DND-41 (cell line): Measurements from ENCODE around the gene SIGLEC9.

Experiments used
- ATAC-seq: fragments of 200-7000 bp; cut with Tn5 transposase; 3 replicates; pipeline ENCODE4 v1.9.1; 2021; ENCODE audit warnings: low read depth; ENCODE audit not compliant: insufficient read depth
- DNase-seq: peaks from one replicate; pipeline ENCODE4 v3.0.0-alpha.2; 2020
- H2AFZ ChIP-seq: 2 replicates; pipeline ENCODE4 v1.6.0; 2012; ENCODE audit warnings: low read depth, low read length
- H3K27ac ChIP-seq: 2 replicates; pipeline ENCODE4 v1.5.1; 2012; ENCODE audit warnings: low read length, inconsistent platforms
- H3K27me3 ChIP-seq: fragments of 200-600 bp; sonication (generic); 2 replicates; pipeline ENCODE4 v1.6.0; 2012; ENCODE audit warnings: low read length, mild to moderate bottlenecking, inconsistent platforms; ENCODE audit not compliant: insufficient read depth, poor library complexity
- H3K36me3 ChIP-seq: 2 replicates; pipeline ENCODE4 v1.5.1; 2012; ENCODE audit warnings: low read length, inconsistent platforms; ENCODE audit not compliant: insufficient read depth
- H3K4me1 ChIP-seq: 2 replicates; pipeline ENCODE4 v1.5.1; 2012; ENCODE audit warnings: mild to moderate bottlenecking, low read length; ENCODE audit not compliant: insufficient read depth
- H3K4me2 ChIP-seq: 2 replicates; pipeline ENCODE4 v1.6.0; 2012; ENCODE audit warnings: mild to moderate bottlenecking, moderate library complexity, low read length, inconsistent platforms; ENCODE audit not compliant: insufficient read depth
- H3K4me3 ChIP-seq, 2 experiments: fragments of 200-600 bp in 1 of 2; shearing (Covaris generic) in 1 of 2; 2 replicates each; pipeline ENCODE4 v1.5.1; 2012 to 2016; ENCODE audit warnings: inconsistent platforms in 2 of 2, low read length in 2 of 2, mild to moderate bottlenecking in 2 of 2, low read depth in 1 of 2, moderate library complexity in 1 of 2
- H3K79me2 ChIP-seq: 2 replicates; pipeline ENCODE4 v1.6.0; 2012; ENCODE audit warnings: low read length, inconsistent platforms; ENCODE audit not compliant: insufficient read depth
- H3K9ac ChIP-seq: 2 replicates; pipeline ENCODE4 v1.6.0; 2012; ENCODE audit warnings: low read depth, mild to moderate bottlenecking, inconsistent platforms, low read length, moderate library complexity
- H3K9me3 ChIP-seq: 2 replicates; pipeline ENCODE4 v1.5.1; 2012; ENCODE audit warnings: low read length, moderate library complexity, mild to moderate bottlenecking, inconsistent platforms; ENCODE audit not compliant: insufficient read depth, severe bottlenecking
- H4K20me1 ChIP-seq: 2 replicates; pipeline ENCODE4 v1.6.0; 2012; ENCODE audit warnings: low read length; ENCODE audit not compliant: insufficient read depth
- EZH2 ChIP-seq: IDR thresholded peaks from 3 replicates; pipeline ENCODE4 v1.6.1; 2012; ENCODE audit warnings: borderline replicate concordance, low read depth, mild to moderate bottlenecking, moderate library complexity, low read length, inconsistent platforms; ENCODE audit not compliant: severe bottlenecking
- TF ChIP-seq, protein P1 (sequence below): IDR thresholded peaks from 2 replicates; pipeline ENCODE4 v1.5.1; 2012; ENCODE audit warnings: borderline replicate concordance, low read length, moderate library complexity, mild to moderate bottlenecking; ENCODE audit not compliant: poor library complexity, severe bottlenecking; ENCODE audit errors: extremely low read depth

SIGLEC9 gene

DNA sequence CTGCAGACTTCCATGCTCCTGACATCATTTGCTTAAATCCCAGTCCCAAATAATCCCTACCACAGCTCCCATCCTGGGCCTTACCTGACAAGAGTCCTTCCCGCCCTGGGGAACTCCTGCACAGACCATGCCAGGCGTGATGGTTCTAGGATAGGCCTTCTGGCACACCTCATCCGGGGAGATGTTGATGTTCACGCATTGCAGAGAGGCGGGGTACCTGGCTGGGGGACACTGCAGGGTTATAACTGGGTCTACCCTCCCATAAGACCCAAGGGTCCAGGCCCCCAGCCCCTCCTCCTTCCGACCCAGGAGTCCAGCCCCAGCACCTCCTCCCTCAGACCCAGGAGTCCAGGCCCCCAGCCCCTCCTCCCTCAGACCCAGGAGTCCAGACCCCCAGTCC, 46.0 kb upstream of the SIGLEC9 start:
- Histone ChIP-seq H3K27ac (no peak overlapping the region), H2AFZ (no peak overlapping the region), H3K9me3 (no peaks in the 10 kb centered on the region), H3K9ac (no peak overlapping the region), H3K27me3 (no peaks in the 10 kb centered on the region), H3K79me2 (no peaks in the 10 kb centered on the region), H3K4me2 (no peak overlapping the region), H3K4me3 (no peak overlapping the region), H3K4me1 (no peaks in the 10 kb centered on the region), H4K20me1 (no peaks in the 10 kb centered on the region), H3K36me3 (no peaks in the 10 kb centered on the region)
- ATAC-seq (no peak), DNase-seq (no peak)
- TF ChIP-seq EZH2, result no peak
- TF ChIP-seq, protein P1, sequence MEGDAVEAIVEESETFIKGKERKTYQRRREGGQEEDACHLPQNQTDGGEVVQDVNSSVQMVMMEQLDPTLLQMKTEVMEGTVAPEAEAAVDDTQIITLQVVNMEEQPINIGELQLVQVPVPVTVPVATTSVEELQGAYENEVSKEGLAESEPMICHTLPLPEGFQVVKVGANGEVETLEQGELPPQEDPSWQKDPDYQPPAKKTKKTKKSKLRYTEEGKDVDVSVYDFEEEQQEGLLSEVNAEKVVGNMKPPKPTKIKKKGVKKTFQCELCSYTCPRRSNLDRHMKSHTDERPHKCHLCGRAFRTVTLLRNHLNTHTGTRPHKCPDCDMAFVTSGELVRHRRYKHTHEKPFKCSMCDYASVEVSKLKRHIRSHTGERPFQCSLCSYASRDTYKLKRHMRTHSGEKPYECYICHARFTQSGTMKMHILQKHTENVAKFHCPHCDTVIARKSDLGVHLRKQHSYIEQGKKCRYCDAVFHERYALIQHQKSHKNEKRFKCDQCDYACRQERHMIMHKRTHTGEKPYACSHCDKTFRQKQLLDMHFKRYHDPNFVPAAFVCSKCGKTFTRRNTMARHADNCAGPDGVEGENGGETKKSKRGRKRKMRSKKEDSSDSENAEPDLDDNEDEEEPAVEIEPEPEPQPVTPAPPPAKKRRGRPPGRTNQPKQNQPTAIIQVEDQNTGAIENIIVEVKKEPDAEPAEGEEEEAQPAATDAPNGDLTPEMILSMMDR, result no peak

DNA sequence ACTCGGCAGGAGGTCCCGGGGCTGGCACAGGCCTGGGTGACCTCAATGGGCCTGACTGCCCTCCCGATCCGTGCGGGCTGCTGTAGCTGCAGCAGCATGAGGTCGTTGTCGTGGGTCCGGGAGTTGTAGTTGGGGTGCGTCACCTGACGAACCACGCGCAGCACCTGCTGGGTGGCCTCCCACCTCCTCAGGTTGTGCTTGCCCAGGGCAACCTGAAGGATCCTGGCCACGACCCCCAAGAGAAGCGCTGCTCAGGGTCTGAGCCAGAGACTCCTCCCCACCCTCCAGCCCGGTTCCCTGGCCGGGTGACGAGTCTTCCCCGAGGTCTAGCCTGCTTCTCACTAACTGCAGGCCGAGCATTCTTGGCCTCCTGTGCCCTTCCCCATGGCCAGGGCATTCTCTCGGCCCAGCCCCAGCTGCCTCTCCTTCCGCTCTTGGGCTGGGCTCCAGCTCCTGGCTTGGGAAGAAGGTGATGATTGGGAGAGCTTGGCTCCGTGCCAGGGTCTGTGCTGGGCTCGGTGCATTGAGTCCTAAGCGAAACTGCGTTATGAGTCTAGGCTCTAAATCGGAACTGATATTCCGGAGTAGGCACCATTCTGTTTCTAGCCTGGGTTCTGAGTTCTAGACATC, 45.1 kb upstream of the SIGLEC9 start:
- DNase-seq (no peak), ATAC-seq (no peak)
- no peaks in the 10 kb centered on the region for H4K20me1 ChIP-seq
- H3K27ac ChIP-seq, result no peak overlapping the region
- no peak overlapping the region for H3K4me2 ChIP-seq
- TF ChIP-seq EZH2, result no peak
- TF ChIP-seq, protein P1, result no peak
- no peaks in the 10 kb centered on the region for H3K27me3 ChIP-seq
- no peak overlapping the region for H3K9ac ChIP-seq
- no peaks in the 10 kb centered on the region for H3K79me2 ChIP-seq
- H3K9me3 ChIP-seq, result no peaks in the 10 kb centered on the region
- H3K4me1 ChIP-seq, result no peaks in the 10 kb centered on the region
- no peaks in the 10 kb centered on the region for H3K36me3 ChIP-seq
- H2AFZ ChIP-seq, result no peak overlapping the region
- no peak overlapping the region for H3K4me3 ChIP-seq

DNA sequence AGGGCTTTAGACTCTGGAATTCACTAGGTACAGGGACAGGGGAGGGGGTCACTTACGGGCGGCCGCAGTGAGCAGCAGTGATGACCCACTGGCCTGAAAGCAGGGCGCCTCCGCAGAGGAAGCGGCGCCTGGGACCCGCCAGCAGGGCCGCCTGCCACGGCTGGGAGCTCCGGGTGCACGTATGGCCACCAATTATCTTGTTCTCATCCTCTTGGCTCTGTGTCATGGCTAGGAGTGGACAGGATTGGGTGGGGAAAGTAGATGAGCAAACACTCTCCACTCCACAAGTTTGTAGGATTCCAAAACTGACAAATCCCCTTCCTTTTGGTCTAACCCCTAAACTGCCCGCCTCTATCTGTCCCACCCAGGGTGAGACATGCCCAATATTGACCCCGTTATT, 43.2 kb upstream of the SIGLEC9 start:
- Histone ChIP-seq H2AFZ (no peak overlapping the region), H3K9me3 (no peaks in the 10 kb centered on the region), H3K4me2 (no peak overlapping the region), H3K27ac (no peak overlapping the region), H3K36me3 (no peaks in the 10 kb centered on the region), H3K9ac (no peak overlapping the region), H3K4me3 (no peak overlapping the region), H3K79me2 (no peaks in the 10 kb centered on the region), H3K27me3 (no peaks in the 10 kb centered on the region), H3K4me1 (no peaks in the 10 kb centered on the region), H4K20me1 (no peaks in the 10 kb centered on the region)
- no peak for DNase-seq
- TF ChIP-seq, protein P1, result no peak
- TF ChIP-seq EZH2, result no peak
- ATAC-seq, result no peak
